Putamen (tissue), 1 donor: ENCODE data around the gene TMEM183A.

Experiments used
- DNase-seq: peaks from one replicate; pipeline ENCODE4 v3.0.0-alpha.2; 2016; ENCODE audit warnings: low spot score

The TMEM183A gene

DNA sequence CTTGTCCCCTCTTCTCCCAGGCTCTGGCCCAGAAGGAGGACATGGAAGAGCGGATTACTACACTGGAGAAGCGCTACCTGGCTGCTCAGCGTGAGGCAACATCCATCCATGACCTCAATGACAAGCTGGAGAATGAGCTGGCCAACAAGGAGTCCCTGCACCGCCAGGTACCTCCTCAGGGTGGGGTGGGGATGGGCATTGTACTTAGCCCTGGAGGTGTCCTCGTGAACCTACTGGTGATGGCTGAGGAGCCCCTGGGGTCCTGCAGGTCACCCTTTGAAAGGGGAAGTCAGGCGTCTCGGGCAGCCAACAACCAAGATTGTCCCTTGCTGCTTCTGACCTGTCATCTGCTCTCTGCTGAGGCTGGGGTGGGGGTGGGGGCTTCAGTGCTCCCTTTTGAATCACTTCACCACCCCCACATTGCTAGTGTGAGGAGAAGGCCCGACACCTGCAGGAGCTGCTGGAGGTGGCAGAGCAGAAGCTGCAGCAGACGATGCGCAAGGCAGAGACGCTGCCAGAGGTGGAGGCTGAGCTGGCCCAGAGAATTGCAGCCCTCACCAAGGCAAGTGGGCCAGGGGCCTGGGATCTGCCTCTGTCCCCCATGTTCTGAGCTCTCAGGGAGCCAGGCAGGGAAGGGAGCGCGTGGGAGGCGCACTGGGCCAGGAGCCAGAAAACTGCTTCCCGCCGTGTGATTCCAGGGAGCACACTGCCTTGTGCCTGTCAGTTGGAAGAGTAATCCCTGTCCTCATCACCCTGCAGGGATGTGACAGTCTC, 38.8 kb downstream of the TMEM183A start:
- DNase-seq = peak; percentile 69

DNA sequence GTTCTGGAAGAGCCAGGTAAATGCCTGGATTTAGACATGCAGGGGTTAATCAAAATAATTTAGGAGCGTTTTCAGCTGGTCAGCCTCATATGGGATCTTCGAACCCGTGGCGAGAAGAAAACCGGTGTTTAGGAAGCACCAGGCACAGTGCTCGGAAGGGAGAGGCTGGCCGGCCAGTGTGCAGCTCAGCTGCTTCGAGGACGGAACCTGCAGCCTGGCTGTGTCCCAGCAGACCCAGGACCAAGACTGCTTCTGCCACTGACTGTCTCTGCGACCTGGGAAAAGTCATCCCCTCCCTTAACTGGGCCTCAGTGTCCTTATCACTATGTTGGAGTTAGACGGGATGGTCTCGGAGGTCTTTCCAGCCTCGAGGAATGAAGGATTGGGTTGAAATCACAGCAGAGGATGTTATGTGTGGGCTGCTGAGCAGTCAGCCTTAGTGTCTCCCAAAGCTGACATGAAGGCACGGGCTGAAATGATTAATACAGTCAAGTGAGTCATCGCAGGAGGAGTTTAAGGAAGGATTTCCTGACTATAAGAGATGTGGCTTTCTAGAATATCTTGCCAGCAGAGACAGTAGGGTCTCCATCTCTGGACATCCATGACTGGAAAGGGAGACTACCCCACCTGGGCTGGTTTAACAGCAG, 39.9 kb downstream of the TMEM183A start:
- peak; percentile 62 for DNase-seq

DNA sequence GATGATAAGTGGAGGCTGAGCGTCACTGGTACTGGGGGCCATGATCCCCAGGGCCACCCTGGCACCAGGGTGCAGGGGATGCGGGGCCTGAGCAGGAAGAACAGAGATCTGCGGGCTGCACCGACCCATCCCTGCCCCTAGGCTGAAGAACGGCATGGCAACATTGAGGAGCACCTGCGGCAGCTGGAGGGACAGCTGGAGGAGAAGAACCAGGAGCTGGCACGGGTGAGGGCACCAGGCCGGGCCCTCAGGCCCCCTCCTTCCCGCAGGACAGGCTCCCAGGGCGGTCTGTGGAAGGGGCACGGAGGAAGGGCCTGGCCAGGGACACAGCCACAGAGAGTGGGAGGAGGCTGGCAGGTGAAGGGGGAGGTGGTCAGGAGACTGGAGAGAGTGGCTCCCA, 40.9 kb downstream of the TMEM183A start:
- no peak for DNase-seq

DNA sequence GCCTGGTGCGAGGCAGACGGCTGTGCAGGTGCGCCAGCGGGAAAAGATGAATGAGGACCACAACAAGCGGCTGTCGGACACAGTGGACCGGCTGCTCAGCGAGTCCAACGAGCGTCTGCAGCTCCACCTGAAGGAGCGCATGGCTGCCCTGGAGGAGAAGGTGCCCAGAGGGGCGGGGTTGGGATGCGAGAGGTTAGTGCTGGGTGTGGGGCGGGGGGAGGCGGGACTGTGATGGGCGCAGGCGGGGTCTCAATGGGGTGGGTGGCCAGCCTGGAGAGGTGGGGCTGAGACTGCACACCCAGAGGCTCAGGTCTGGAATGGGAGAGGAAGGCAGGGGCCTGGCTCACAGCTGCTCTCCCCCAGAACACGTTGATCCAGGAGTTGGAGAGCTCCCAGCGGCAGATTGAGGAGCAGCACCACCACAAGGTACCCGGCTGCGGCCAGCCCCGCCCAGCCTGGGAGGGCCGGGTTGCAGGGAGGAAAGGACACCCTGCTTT, 41.4 kb downstream of the TMEM183A start:
- DNase-seq = no peak

DNA sequence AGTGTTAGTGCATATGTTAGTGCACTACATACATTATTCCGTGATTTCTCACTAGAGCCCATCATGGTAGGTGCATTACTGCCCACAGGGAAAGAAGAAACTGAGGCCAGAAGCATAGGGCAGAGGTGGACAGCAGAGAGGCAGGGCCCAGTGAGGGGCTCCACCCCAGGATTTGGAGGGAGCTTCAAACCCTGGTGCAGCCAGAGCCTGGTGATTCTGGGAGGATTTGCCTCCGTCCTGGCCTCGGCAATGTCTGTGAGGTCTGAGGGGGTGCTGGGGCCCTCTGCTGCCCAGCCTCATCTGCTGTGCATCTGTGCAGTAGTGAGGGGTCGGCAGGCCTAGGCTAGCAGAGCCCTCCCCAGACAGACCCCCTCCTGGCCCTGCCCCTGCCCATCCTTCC, 41.9 kb downstream of the TMEM183A start:
- no peak for DNase-seq

DNA sequence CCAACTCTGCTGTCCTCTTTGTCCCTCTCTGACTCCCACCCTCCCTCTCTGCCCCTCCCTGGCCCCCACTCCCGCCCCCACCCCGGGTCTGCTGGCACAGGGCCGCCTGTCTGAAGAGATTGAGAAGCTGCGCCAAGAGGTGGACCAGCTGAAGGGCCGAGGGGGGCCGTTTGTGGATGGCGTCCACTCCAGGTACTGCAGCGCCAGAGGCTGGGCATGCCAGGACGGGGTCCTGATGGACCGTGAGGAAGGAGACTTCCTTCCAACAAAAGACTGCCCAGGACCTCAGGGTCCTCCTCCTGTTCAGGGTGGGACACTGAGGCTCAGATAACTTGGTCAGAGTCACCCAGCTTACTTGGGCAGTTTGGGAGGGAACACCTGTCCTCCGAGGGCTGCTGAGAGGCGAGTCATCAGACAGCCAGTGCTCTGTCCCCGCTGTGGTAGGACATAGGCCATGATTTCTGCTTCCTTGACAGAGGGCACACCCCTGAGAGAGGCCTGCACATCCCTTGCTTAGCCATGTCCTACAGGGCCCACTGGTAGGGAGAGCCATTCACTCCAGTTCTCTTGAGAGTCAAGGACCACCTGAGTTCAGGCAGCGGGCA, 42.5 kb downstream of the TMEM183A start:
- no peak for DNase-seq

DNA sequence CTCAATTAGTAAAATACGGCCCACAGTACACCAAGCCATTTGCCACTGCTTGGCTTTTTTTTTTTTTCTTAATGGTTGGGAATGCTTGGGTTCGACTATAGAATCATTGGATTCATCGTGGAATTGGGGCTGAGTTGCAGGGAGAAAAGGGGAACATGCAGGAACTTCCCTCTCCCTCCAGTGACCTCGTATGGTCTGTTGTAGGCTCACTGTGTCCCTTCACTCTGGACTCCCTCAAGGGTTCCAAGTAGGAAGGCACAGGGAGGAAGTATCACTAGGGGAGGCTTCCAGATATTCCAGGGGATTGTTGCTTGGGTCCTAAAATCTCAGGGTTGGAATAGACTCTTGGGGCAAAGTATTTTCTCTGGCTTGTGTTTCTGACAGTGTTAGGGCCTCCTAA, 43.7 kb downstream of the TMEM183A start:
- DNase-seq = no peak

DNA sequence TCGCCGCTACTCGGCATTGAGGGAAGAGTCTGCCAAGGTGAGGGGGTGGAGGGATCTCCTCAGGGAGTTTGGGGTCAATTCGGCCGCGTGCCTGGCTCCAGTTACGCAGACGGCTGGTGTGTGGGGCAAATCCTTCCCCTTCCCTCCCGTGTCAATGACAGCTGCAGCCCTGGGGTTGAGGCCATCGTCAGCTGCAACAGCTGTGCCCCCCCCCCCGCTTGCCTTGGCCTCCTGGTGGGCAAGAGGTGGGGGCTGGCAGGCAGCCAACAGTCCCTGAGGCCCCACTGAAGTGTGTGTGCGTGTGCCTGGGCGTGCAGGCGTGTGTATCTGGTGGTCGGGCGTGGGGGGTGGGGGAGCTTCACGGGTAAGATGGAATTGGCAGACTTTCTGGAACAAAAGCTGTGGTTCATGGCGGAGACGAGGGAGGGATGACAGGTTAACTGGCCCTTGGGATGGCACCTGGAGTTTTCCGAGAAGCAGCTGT, 44.7 kb downstream of the TMEM183A start:
- no peak for DNase-seq

DNA sequence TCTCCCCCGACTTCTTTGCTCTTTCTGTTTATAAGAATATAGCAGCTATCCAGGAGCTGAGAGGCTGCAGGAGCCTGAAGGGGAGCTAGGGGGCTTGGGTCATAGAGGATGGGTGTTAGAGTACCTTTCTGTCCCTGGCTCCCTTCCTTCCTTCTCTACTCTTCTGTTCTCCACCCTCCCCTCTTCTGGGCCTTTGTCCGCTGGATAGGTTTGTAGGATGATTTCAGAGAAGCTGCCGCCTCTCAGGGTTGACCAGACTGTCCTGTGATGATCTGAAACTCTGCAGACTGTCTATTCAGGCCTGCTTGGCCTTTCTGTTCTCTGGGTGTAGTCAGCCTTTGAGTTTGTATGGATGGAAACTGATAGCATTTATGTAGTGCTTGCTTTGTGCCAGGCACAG, 45.4 kb downstream of the TMEM183A start:
- no peak for DNase-seq

DNA sequence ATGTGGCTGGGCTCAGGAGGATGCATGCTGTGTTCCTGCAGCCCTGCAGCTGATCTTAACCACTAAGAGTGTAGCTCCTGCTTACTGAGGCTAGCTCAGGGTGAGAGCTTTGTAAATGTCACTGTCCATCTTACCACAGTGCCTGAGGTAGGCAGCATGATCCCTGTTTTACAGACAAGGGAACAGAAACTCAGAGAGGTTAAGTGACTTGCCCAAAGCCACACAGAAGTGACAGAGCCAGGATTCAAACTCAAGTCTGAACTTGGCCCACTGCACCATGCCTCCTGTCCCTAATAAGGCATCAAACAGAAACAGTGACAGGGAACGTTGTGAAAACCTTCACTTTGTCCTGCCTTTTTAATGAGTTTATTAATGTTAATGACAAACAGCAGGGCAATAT, 47.0 kb downstream of the TMEM183A start:
- no peak for DNase-seq

DNA sequence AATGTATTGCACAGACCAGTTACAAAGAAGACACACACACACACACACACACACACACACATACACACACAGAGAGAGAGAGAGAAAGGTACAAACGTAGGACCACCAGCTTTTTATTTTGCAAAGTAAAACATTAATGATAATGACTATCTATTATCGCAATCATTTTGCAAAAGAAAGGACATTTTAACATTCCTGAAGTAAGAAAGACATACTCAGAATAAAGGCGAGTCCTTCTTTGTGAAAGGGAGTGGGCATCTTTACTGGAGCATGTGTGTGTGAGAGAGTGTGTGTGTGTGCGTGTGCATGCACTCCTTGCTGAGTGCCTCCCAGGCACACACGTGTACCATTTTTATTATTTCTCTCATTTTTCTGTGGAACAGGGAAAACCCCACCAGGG, 47.5 kb downstream of the TMEM183A start:
- no peak for DNase-seq

DNA sequence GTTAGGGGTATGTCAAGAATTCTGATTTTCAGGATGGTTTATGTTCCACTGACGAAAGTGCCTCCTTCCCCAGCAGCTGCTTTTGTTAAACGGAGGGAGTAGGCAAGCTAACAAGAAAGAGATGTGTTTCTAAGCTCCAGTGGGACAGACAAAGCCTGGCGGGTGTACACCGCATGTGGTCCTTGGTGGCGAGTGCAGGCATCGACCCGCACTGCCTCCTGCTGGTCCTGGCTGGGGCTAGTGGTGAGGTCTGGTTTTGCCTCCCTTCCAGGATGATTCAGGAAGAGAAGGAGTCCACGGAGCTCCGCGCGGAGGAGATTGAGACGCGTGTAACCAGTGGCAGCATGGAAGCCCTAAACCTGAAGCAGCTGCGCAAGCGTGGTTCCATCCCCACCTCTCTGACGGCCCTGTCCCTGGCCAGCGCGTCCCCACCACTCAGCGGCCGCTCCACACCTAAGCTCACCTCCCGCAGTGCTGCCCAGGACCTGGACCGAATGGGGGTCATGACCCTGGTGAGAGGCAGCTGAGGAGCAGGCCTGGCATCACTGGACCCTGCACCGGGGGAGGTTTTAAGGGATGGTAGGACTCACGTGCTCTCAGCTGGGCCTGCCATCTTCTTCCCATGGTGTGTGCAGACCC, 48.1 kb downstream of the TMEM183A start:
- DNase-seq = no peak

DNA sequence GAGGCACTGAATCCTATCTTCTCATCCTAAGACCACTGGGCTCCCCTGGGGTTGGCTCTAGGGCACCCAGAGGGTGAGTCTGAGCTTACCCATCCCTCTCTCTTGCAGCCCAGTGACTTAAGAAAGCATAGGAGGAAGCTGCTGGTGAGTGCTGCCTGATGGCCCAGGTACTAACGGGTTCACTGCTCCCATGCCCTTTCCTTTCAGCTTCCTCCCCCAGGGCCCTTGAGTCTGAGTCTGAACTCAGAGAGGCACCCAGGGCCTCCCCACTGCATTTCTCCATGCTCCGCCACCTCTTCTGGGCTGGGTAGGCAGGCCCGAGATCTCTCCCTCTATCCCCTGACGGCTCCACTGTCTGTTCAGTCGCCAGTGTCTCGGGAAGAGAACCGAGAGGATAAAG, 48.8 kb downstream of the TMEM183A start:
- no peak for DNase-seq

DNA sequence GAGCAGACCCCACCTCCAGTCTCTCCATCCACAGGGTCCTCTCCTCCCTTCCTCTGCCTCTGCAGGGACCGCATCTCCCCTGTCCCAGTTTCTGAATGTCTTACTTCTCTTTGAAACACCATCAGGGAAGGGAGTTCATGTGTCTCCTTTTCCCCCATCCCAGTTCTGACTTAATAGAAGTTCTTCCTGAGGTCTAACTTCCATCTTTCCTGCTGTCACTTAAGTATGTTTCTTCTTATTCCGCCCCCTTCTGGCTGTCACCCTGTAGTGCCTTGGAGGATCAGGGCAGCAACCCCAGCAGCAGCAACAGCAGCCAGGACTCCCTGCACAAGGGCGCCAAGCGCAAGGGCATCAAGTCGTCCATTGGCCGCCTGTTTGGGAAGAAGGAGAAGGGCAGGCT, 49.3 kb downstream of the TMEM183A start:
- no peak for DNase-seq

DNA sequence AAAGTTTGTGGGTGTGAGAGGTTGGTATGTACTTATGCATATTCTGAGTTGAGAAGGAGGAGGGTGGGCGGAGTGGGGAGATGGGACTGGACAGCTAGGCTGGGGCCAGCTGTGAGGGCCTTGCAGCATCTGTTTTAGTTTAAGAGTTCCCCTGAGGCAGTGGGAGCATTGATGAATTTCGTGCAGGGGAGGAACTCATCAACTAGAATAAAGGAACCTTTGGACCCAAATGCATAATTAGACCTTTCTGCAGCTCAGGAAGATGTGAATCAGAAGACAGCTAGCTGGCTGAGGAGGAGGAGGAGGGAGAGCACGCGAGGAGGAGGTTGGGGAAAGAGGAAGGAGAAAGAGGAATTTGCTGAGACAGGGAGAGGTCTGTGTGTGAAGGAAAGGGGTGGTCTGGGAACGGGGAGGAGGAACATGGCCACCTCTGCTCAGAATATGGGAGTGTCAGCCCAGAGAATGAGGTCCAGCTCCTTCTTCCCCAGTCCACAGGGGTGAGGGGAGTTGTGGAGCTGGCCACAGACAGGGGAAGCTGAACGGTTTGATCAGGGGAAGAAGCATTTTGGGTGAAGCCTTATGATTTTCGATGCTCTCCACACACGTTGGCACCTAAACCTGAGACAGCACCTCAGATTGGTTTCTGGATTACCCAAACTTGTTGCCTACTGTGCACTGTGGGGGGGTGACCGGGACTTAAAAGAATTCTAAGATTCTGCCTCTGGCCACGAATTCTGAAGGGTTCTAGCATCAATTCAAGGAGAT, 50.9 kb downstream of the TMEM183A start:
- DNase-seq = peak; percentile 71

DNA sequence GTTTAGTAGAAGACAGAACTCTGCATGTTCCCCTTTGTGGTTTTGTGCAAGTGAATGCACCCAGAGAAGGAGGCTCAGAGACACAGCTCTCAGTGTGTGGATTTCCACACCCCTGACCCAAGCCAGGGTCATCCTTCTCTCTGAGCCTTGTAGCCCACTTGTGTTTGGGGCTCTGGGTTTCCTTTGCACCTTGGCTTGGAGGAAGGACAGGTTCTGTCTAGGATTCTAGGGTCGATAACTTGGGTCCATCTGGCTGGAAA, 51.4 kb downstream of the TMEM183A start:
- no peak for DNase-seq

DNA sequence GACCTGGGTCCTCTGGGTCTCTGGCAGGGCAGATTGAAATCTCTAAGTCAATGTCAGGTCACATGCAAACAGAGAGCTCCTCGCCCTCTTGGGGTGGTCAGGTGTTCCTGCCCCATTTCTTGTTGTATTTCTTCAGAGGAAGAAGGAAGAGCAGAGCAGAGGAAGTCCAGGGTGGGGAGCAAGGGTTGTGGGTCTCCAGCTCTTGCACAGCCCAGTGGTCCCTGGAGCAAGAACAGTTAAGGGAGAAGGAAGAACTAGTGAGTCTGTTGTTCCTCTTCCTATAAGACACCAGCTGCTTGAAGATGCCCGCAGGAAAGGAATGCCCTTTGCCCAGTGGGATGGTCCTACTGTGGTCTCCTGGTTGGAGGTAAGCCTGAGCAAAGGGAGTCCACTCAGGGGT, 52.3 kb downstream of the TMEM183A start:
- DNase-seq = no peak

DNA sequence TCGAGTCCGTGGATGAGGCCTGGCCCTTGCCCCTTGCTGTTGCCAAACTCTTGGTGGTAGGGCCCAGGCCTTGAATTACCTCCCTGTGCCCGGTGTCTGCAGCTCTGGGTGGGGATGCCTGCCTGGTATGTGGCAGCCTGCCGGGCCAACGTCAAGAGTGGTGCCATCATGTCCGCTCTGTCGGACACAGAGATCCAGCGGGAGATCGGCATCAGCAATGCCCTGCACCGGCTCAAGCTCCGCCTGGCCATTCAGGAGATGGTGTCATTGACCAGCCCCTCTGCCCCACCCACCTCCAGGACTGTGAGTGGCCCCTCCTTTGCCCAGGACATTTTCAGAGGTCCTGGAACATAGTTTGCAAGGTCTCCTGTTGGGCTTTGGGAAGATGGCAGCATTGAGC, 52.9 kb downstream of the TMEM183A start:
- DNase-seq = no peak

DNA sequence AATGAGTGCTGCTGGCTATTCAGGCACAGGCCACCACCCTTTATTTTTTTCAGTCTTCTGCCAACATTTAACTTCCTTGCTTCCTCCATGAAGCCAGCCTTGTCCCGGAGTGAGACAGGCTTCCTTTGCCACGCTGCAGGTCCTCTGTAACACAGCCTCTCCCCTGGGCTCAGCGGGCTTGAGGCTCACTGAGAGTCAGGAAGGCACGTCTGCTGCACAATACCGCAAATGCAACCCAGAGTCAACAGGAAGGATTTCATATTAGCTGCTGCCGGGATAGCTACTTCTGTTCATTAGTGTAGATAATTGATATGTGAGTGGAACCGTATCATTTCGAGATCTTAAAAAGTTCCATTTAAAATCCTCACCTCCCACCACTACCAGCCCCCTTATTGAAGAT, 56.1 kb downstream of the TMEM183A start:
- no peak for DNase-seq

DNA sequence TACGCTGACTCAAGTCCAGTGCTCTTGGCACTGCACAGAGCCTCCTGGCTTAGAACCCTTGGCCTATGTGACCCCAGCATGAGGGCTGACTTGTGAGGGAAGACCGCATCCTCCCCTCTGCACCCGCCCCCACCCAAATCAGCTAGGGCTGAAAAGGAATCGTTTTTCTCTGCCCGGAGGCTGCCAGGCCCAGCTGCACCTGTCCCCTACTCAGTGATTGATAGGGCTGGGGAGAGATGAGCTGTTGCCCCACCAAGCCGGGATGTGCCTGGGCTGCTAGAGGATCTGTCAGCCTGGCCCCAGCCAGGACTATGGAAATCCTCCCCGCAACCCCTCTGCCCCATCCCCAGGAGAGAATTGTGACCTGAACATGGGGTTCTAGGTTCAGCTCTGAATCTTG, 58.0 kb downstream of the TMEM183A start:
- no peak for DNase-seq

DNA sequence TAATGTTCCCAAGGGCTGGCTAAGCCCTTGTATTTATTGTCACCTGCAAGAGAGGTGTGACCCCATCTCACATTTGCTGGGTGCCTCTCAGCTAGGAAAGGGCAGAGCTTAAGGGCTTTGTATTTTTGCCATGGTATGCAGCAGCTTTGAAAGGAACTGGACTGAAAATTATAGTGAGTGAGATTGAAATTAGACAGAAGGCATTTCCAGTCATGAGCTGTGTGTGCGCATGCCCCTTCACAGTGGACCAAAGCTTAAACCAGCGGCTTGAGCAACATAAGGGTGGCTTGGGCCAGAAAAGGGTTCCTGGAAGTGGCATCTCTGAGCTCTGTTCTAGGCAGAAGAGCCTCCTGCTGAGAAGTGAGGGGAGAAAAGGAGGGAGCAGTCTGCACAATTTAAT, 58.8 kb downstream of the TMEM183A start:
- no peak for DNase-seq

DNA sequence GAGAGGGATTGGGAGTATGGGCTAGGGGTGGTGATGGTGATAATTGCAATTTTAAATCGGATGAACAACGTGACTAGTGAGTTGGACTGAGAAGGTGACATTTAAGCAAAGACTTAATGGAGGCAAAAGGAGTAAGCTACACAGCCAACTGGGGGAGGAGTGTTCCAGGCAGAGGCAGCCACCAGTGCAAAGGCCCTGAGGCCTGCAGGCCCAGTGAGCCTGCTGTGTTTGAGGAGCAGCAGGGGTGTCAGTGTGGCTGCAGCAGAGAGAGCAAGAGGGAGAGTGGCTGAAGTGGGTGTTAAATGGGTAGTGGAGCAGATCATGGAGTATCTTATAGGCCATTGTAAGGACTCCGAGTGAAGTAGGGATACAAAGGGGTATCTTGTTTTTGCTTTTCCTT, 59.8 kb downstream of the TMEM183A start:
- DNase-seq = no peak
